Right lung (tissue), 5 donors: ENCODE data around the gene CHST4. TPM values are rescaled to one million over a fixed set of nuclear protein-coding genes. Genes with fewer than 3 reads are reported as not detected.
"Not testable (repeated sequence)": the region's sequence is repeated elsewhere in the genome, so short reads cannot be mapped to it uniquely, and the experiment has no call there.

Experiments used
- DNase-seq, 2 donors: peaks; one replicate each; pipeline ENCODE4 v3.0.0-alpha.2; 2013
- polyA plus RNA-seq, 5 donors: library from polyadenylated mRNA; unstranded; fragments of 120-200 nt; gene quantifications; one replicate each; pipeline versions ENCODE4 v1.2.1 to v1.2.3, GENCODE V29; 2013; ENCODE audit warnings: inconsistent platforms in 1 of 5, low replicate concordance in 1 of 5; ENCODE audit not compliant: insufficient read length in 5 of 5, insufficient read depth in 1 of 5

Gene CHST4
- polyA plus RNA-seq, 5 donors: 0.05 to 0.15 (median 0.09) TPM; not detected in 1

GRCh38 chr16:71524566-71525553, 1.4 kb upstream of the CHST4 start:
- no peak for DNase-seq

GRCh38 chr16:71528257-71528656, 2.0 kb downstream of the CHST4 start:
- no peak for DNase-seq

- no peak for DNase-seq
Measured at GRCh38 chr16:71528863-71529262, 2.6 kb downstream of the CHST4 start.

GRCh38 chr16:71532366-71532765, 6.1 kb downstream of the CHST4 start:
- DNase-seq: no peak

- no peak for DNase-seq
Measured at GRCh38 chr16:71536752-71537499, 10.7 kb downstream of the CHST4 start.

GRCh38 chr16:71537643-71538042, 11.4 kb downstream of the CHST4 start:
- DNase-seq: no peak

GRCh38 chr16:71542377-71542776, 16.2 kb downstream of the CHST4 start:
- DNase-seq: no peak

- no peak for DNase-seq
Measured at GRCh38 chr16:71547168-71547567, 20.9 kb downstream of the CHST4 start.

- DNase-seq: no peak
Measured at GRCh38 chr16:71552698-71553503, 26.7 kb downstream of the CHST4 start.

GRCh38 chr16:71555230-71555891, 29.1 kb downstream of the CHST4 start:
- no peak for DNase-seq

- DNase-seq: no peak
Measured at GRCh38 chr16:71557299-71557698, 31.1 kb downstream of the CHST4 start.

GRCh38 chr16:71557954-71558582, 31.8 kb downstream of the CHST4 start:
- DNase-seq: no peak

- DNase-seq: no peak
Measured at GRCh38 chr16:71559855-71560254, 33.6 kb downstream of the CHST4 start.

- not testable (repeated sequence) for DNase-seq
Measured at GRCh38 chr16:71561886-71562285, 35.7 kb downstream of the CHST4 start.

- no peak for DNase-seq
Measured at GRCh38 chr16:71562552-71562951, 36.3 kb downstream of the CHST4 start.

- peak in 1 of 2 donors; percentile 8 for DNase-seq
Measured at GRCh38 chr16:71564335-71564967, 38.2 kb downstream of the CHST4 start.

GRCh38 chr16:71565812-71566700, 39.8 kb downstream of the CHST4 start:
- no peak for DNase-seq

GRCh38 chr16:71567931-71568330, 41.7 kb downstream of the CHST4 start:
- DNase-seq: no peak

- no peak for DNase-seq
Measured at GRCh38 chr16:71568551-71568950, 42.3 kb downstream of the CHST4 start.
